NCI-H1694 (cell line): ENCODE measurements around the gene ZNF416.
A peak's percentile ranks its signal among the peaks of the same experiment; 100 is the strongest.

Source experiments
- DNase-seq: peaks from one replicate; lab custom pipeline; 2025; lab: John Stamatoyannopoulos, UW

The ZNF416 gene

DNA sequence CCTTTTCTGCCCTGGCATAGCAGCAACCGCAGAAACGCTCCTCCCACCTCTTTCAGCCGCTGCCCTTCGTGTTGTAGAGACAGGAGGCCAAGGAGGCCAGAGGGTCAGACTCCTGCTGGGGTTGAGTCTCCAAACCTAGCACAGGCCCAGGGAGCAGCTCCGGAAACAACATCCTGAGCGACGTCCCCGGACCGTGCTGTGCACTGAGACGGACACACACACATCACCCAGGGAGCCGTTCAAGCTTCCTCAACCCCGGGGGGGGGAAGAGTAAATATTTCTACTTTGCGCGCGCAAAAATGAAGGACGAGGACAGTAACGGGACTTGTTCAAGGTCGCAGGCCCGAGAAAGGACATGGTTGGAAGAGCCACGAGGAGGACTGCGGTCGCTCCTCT lies 19.7 kb downstream of the ZNF416 start:
- DNase-seq: no peak

DNA sequence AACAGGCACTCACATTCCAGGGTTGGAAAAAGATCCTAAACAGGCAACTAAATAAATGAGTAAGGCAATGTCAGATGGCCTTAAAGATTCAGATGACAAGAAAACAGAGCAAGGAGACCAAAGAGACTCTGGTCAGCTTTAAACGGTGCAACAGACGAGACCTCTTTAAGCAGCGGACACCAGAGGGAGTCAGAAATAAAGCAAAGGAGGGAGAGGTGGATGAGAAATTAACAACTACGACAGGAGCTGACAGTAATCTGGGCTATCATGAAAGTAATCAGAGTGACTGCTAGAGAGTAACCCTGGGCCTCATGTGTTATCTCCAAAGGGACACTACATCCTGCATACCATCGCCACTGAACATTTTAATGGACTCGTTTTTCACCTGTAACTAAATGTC lies 20.2 kb downstream of the ZNF416 start:
- DNase-seq: no peak

GRCh38 chr19:57557659-57558058 lies 21.1 kb downstream of the ZNF416 start:
- no peak for DNase-seq

DNA sequence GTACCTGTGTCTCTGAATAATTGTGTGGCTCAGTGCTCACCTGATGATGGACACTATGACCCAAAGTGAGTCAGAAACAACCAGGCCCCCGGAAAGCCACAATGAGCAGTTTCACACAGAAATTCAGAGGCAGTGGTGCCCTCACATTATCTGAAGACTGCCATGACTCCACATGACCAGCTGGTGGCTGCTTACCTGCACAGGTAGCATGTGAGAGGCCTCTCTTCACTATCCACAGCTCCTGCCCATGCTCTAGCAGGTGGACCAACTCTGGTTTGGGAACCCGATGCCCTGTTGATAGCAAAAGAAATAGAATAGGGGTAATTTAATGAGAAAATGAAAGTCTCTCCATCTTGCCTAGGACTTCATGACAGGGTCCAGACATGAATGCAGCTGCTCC lies 26.3 kb downstream of the ZNF416 start:
- no peak for DNase-seq

DNA sequence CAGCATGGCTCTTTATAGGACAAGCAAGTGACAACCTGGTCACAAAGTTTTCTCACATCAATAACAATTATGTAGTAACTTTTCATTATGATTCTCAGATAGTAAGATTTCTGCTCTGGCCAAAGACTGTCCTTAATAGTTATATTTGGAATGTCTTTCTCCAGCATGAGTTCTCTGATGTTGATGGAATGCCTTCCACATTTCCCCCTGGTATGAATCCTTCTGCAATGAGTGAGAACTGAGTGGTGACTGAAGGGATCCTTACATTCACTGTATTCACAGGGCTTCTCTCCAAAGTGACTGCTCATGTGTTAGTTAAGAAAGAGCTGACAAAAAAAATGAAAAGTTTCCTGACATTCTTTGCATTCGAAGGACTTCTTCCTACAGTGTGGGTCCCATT lies 32.2 kb downstream of the ZNF416 start:
- DNase-seq: no peak

- DNase-seq: no peak
Measured at GRCh38 chr19:57537953-57538547, 40.7 kb downstream of the ZNF416 start.

DNA sequence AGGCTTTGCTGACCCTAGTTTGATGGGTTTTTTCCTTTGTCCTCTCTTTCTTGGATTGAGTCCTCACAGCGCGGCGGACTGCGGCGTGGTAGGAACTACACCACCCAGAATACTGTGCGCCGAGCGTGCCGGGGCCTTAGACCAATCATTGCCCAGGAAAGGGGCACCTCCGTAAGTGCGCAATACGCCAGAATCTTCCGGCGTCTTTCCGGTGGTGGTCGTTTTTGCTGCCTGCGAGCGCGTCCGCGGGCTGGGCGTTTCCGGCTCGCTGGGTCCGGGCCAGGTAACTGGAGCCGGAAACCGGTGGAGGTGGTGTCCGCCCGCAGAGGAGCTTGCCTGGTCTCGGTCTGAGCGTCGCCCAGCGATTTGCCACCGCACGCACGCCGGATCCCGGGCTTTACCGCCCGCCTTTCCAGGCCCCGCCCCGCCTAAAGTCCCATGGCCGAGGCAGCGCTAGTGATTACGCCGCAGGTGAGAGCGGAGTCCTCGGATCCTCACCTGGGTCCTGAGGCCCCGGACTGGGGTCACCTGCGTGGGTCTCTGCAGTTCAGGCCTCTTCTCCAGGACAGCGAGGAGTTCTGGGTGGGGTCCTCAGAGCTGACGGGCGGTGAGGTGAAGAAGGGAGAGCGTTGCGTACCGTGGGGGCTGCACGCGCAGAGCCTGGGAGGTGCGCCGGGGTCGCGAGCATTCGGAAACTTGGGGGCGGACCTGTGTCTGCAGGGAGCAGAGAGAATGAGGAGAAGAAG lies 51.4 kb downstream of the ZNF416 start, which contains the start of gene ZNF549:
TSS of gene ZNF549 (plus strand) at position 221 of the 746 bp plus-strand sequence. CDS start at position 439, 218 bp downstream.
- peak; percentile 39 for DNase-seq
